MM.1S (cell line): ENCODE measurements around the gene CYGB.

Source experiments
- DNase-seq: peaks from one replicate; pipeline ENCODE4 v3.0.0-alpha.2; 2015
- H2AFZ ChIP-seq: fragments of 300-600 bp; sonication (generic); 2 replicates; pipeline ENCODE4 v1.6.0; 2016; ENCODE audit warnings: antibody characterized with exemption, low read length
- H3F3A ChIP-seq: fragments of 300-600 bp; sonication (generic); 2 replicates; pipeline ENCODE4 v1.6.1; 2016; ENCODE audit warnings: mild to moderate bottlenecking, antibody characterized with exemption, low read length, moderate library complexity, mixed read lengths; ENCODE audit not compliant: insufficient read depth
- H3K27ac ChIP-seq: fragments of 300-600 bp; sonication (generic); 2 replicates; pipeline ENCODE4 v1.5.1; 2016; ENCODE audit warnings: mild to moderate bottlenecking, low read length
- H3K27me3 ChIP-seq: fragments of 300-600 bp; sonication (generic); replicated peaks from 2 replicates; pipeline ENCODE4 v1.6.0; 2016; ENCODE audit warnings: low read length; ENCODE audit not compliant: insufficient read depth
- H3K36me3 ChIP-seq: fragments of 300-600 bp; sonication (generic); replicated peaks from 2 replicates; pipeline ENCODE4 v1.6.1; 2016; ENCODE audit warnings: mild to moderate bottlenecking, low read length, mixed read lengths; ENCODE audit not compliant: insufficient read depth
- H3K4me1 ChIP-seq: fragments of 300-600 bp; sonication (generic); 2 replicates; pipeline ENCODE4 v1.6.1; 2016; ENCODE audit warnings: low read length, mixed read lengths
- H3K4me2 ChIP-seq: fragments of 300-600 bp; sonication (generic); 2 replicates; pipeline ENCODE4 v1.6.0; 2016; ENCODE audit warnings: low read depth, low read length
- H3K4me3 ChIP-seq: fragments of 300-600 bp; sonication (generic); 2 replicates; pipeline ENCODE4 v1.5.1; 2016; ENCODE audit warnings: low read length, mixed read lengths
- H3K79me2 ChIP-seq: fragments of 300-600 bp; sonication (generic); 2 replicates; pipeline ENCODE4 v1.6.1; 2016; ENCODE audit warnings: mixed run types, low read length, mixed read lengths
- H3K9ac ChIP-seq: fragments of 300-600 bp; sonication (generic); 2 replicates; pipeline ENCODE4 v1.6.1; 2016; ENCODE audit warnings: low read length, mixed read lengths
- H3K9me2 ChIP-seq: fragments of 300-600 bp; sonication (generic); replicated peaks from 2 replicates; pipeline ENCODE4 v1.6.1; 2016; ENCODE audit warnings: mild to moderate bottlenecking, low read length, mixed read lengths; ENCODE audit not compliant: insufficient read depth
- H3K9me3 ChIP-seq: fragments of 300-600 bp; sonication (generic); replicated peaks from 2 replicates; pipeline ENCODE4 v1.6.1; 2016; ENCODE audit warnings: mild to moderate bottlenecking, low read length, mixed read lengths; ENCODE audit not compliant: insufficient read depth
- H4K20me1 ChIP-seq: fragments of 300-600 bp; sonication (generic); 2 replicates; pipeline ENCODE4 v1.6.1; 2016; ENCODE audit warnings: mild to moderate bottlenecking, low read length, moderate library complexity, mixed read lengths; ENCODE audit not compliant: insufficient read depth
- CTCF ChIP-seq: fragments of 300-600 bp; sonication (generic); IDR thresholded peaks from 2 replicates; pipeline ENCODE4 v1.5.1; 2016; ENCODE audit warnings: antibody characterized with exemption, low read length, mixed read lengths
- EZH2 ChIP-seq: fragments of 300-600 bp; sonication (generic); optimal IDR thresholded peaks from 2 replicates; pipeline ENCODE3; 2017; ENCODE audit warnings: low read depth, mild to moderate bottlenecking, antibody characterized with exemption, low read length, mixed read lengths
- EZH2phosphoT487 ChIP-seq: fragments of 300-600 bp; sonication (generic); IDR thresholded peaks from 2 replicates; pipeline ENCODE4 v1.6.1; 2018; ENCODE audit warnings: antibody characterized with exemption, low read length

Gene CYGB

GRCh38 chr17:76553178-76553908 is 15.8 kb upstream of the CYGB start:
- Histone ChIP-seq H4K20me1 (no peaks in the 10 kb centered on the region), H3K4me1 (no peaks in the 10 kb centered on the region), H3K9ac (no peak overlapping the region), H3K9me2 (no peaks in the 10 kb centered on the region), H2AFZ (no peak overlapping the region), H3F3A (peaks cover 6% of the 10 kb centered on the region; the same call in 1 of the 2 replicates), H3K4me3 (no peak overlapping the region), H3K36me3 (no peaks in the 10 kb centered on the region), H3K27ac (no peak overlapping the region), H3K79me2 (peaks cover 9% of the 10 kb centered on the region), H3K4me2 (no peak overlapping the region), H3K9me3 (no peaks in the 10 kb centered on the region), H3K27me3 (no peaks in the 10 kb centered on the region)
- DNase-seq: no peak
- TF ChIP-seq CTCF: no peak

GRCh38 chr17:76551685-76552084 is 14.2 kb upstream of the CYGB start:
- no peak overlapping the region for H3K4me3 ChIP-seq
- no peaks in the 10 kb centered on the region for H3F3A ChIP-seq
- no peaks in the 10 kb centered on the region for H3K27me3 ChIP-seq
- DNase-seq: no peak
- H3K27ac ChIP-seq: no peak overlapping the region
- no peaks in the 10 kb centered on the region for H3K9me2 ChIP-seq
- H3K4me2 ChIP-seq: no peak overlapping the region
- no peaks in the 10 kb centered on the region for H3K79me2 ChIP-seq
- no peaks in the 10 kb centered on the region for H4K20me1 ChIP-seq
- no peak for TF ChIP-seq EZH2
- TF ChIP-seq EZH2phosphoT487: no peak
- TF ChIP-seq CTCF: no peak
- no peaks in the 10 kb centered on the region for H3K9me3 ChIP-seq
- no peaks in the 10 kb centered on the region for H3K36me3 ChIP-seq
- no peak overlapping the region for H2AFZ ChIP-seq
- H3K4me1 ChIP-seq: no peaks in the 10 kb centered on the region
- no peak overlapping the region for H3K9ac ChIP-seq

- H3K9ac ChIP-seq: no peak overlapping the region
- H3K9me3 ChIP-seq: no peaks in the 10 kb centered on the region
- no peak for TF ChIP-seq EZH2
- H3K27me3 ChIP-seq: 0 out of 2 replicates have a peak, but pooled peaks cover 1% of the 10 kb centered on the region
- H3K36me3 ChIP-seq: no peaks in the 10 kb centered on the region
- H3K9me2 ChIP-seq: no peaks in the 10 kb centered on the region
- H3K4me3 ChIP-seq: no peak overlapping the region
- no peaks in the 10 kb centered on the region for H3K79me2 ChIP-seq
- no peaks in the 10 kb centered on the region for H3F3A ChIP-seq
- H4K20me1 ChIP-seq: no peaks in the 10 kb centered on the region
- H3K4me1 ChIP-seq: no peaks in the 10 kb centered on the region
- H2AFZ ChIP-seq: no peak overlapping the region
- no peak overlapping the region for H3K27ac ChIP-seq
- H3K4me2 ChIP-seq: no peak overlapping the region
- no peak for DNase-seq
These were observed 13.5 kb upstream of the CYGB start for GRCh38 chr17:76550712-76551615.
